SK-N-SH (cell line): ENCODE measurements around the gene MAD1L1.

Experiments used
- CTCF ChIP-seq: fragments of 200-600 bp; sonication (generic); IDR thresholded peaks from 2 replicates; pipeline ENCODE4 v1.6.1; 2017; ENCODE audit warnings: antibody characterized with exemption, mild to moderate bottlenecking, moderate library complexity
- IRF3 ChIP-seq: fragments of 150-350 bp; IDR thresholded peaks from 2 replicates; pipeline ENCODE4 v1.6.1; 2016; ENCODE audit warnings: mild to moderate bottlenecking, low read depth, low read length
- POLR2AphosphoS5 ChIP-seq: IDR thresholded peaks from 2 replicates; pipeline ENCODE4 v1.6.1; 2012; ENCODE audit warnings: low read depth, low read length
- RAD21 ChIP-seq: IDR thresholded peaks from 2 replicates; pipeline ENCODE4 v1.6.1; 2012; ENCODE audit warnings: mild to moderate bottlenecking, low read length
- RFX5 ChIP-seq: IDR thresholded peaks from 2 replicates; pipeline ENCODE4 v1.6.1; 2012; ENCODE audit warnings: mild to moderate bottlenecking, improper control_type of control experiment, low read length
- YY1 ChIP-seq: IDR thresholded peaks from 2 replicates; pipeline ENCODE4 v1.4.0; 2012; ENCODE audit warnings: low read depth, mild to moderate bottlenecking

- TF ChIP-seq RFX5 (no peak), IRF3 (no peak), YY1 (no peak), CTCF (no peak), RAD21 (no peak), POLR2AphosphoS5 (no peak)
Observed at GRCh38 chr7:1869452-1870130, 363.2 kb downstream of the MAD1L1 start.
